T-helper 1 cell (primary cell): Measurements from ENCODE around the gene LITAF.

Experiments used
- DNase-seq, 5 donors: peaks; one replicate each; pipeline ENCODE4 v3.0.0-alpha.2; 2012 to 2020

LITAF gene

GRCh38 chr16:11550791-11551498 lies 35.8 kb downstream of the LITAF start:
- DNase-seq = no peak

- no peak for DNase-seq
These were observed 39.4 kb downstream of the LITAF start for GRCh38 chr16:11547118-11547916.

GRCh38 chr16:11546608-11547061 lies 40.1 kb downstream of the LITAF start:
- no peak for DNase-seq

GRCh38 chr16:11543661-11544393 lies 42.9 kb downstream of the LITAF start:
- no peak for DNase-seq

GRCh38 chr16:11542069-11542744 lies 44.5 kb downstream of the LITAF start:
- DNase-seq = no peak

- no peak for DNase-seq
These were observed 47.1 kb downstream of the LITAF start for GRCh38 chr16:11539641-11540050.

- no peak for DNase-seq
These were observed 47.8 kb downstream of the LITAF start for GRCh38 chr16:11538880-11539279.

- DNase-seq = no peak
These were observed 50.4 kb downstream of the LITAF start for GRCh38 chr16:11536104-11536866.

- no peak for DNase-seq
These were observed 51.2 kb downstream of the LITAF start for GRCh38 chr16:11535494-11535893.

- DNase-seq = no peak
These were observed 52.5 kb downstream of the LITAF start for GRCh38 chr16:11534262-11534661.

GRCh38 chr16:11533588-11533987 lies 53.1 kb downstream of the LITAF start:
- no peak for DNase-seq

- DNase-seq = no peak
These were observed 56.4 kb downstream of the LITAF start for GRCh38 chr16:11530171-11530940.

GRCh38 chr16:11529285-11529684 lies 57.4 kb downstream of the LITAF start:
- no peak for DNase-seq

- no peak for DNase-seq
These were observed 58.7 kb downstream of the LITAF start for GRCh38 chr16:11528053-11528452.

- DNase-seq = no peak
These were observed 59.9 kb downstream of the LITAF start for GRCh38 chr16:11526655-11527350.

- DNase-seq = no peak
These were observed 62.5 kb downstream of the LITAF start for GRCh38 chr16:11524098-11524760.

- DNase-seq = no peak
These were observed 65.7 kb downstream of the LITAF start for GRCh38 chr16:11521055-11521454.

GRCh38 chr16:11520442-11520841 lies 66.3 kb downstream of the LITAF start:
- no peak for DNase-seq

GRCh38 chr16:11517961-11518360 lies 68.8 kb downstream of the LITAF start:
- DNase-seq = no peak
